K562 (cell line): ENCODE measurements around the gene TGFBR2. TPM values are rescaled to one million over a fixed set of nuclear protein-coding genes. Genes with fewer than 3 reads are reported as not detected.

Source experiments
- ATAC-seq: fragments of 200-7000 bp; cut with Tn5 transposase; 3 replicates; pipeline ENCODE4 v1.9.1; 2020; ENCODE audit warnings: moderate library complexity
- BruUV-seq: library from RNA; stranded (reverse); fragments of 400-500 nt; replicated peaks from 2 replicates; lab custom pipeline; 2021; lab: Mats Ljungman, UMichigan
- CTCF ChIA-PET: fragments of 300-600 bp; formaldehyde crosslinking; extraction: SDS; loops from one replicate; lab custom pipeline; 2021; ENCODE audit warnings: low intra/inter-chr PET ratio; lab: Yijun Ruan, JAX
- POLR2A ChIA-PET: fragments of 300-600, 350-650 bp; sonication (Branson Sonifier 250); formaldehyde crosslinking; extraction: SDS; loops from one replicate; lab custom pipeline; 2021; ENCODE audit warnings: antibody characterized with exemption, inconsistent platforms; lab: Yijun Ruan, JAX
- DNase-seq, 4 experiments: peaks; one replicate each; pipeline versions ENCODE4 v3.0.0 to v3.0.0-alpha.2; 2011 to 2018; ENCODE audit warnings: low spot score in 3 of 4, mixed read lengths in 3 of 4; ENCODE audit errors: extremely low read depth in 1 of 4
- FAIRE-seq: peaks from 2 replicates; lab custom pipeline; 2011; peaks lifted over from hg19 to GRCh38; lab: Jason Lieb, UNC
- H2AFZ ChIP-seq: 2 replicates; pipeline ENCODE4 v1.6.0; 2011; ENCODE audit warnings: low read depth, low read length, control low read depth, inconsistent platforms
- H3K27ac ChIP-seq: fragments of 200-600 bp; 3 replicates; pipeline ENCODE4 v1.8.0; 2011; ENCODE audit warnings: low read depth, mild to moderate bottlenecking, control low read depth, inconsistent platforms, low read length, moderate library complexity, mixed read lengths; ENCODE audit errors: extremely low read depth
- H3K27me3 ChIP-seq, 2 experiments: fragments of 300-600 bp in 1 of 2; 2 replicates in 1 of 2; 3 replicates in 1 of 2; pipeline versions ENCODE4 v1.6.0 to v1.8.0; 2011; ENCODE audit warnings: inconsistent platforms in 2 of 2, low read length in 2 of 2, mild to moderate bottlenecking in 1 of 2, mixed read lengths in 1 of 2, moderate library complexity in 1 of 2; ENCODE audit not compliant: control insufficient read depth in 2 of 2, insufficient read depth in 2 of 2
- H3K36me3 ChIP-seq: fragments of 300-600 bp; 3 replicates; pipeline ENCODE4 v1.8.0; 2011; ENCODE audit warnings: mild to moderate bottlenecking, low read length, inconsistent platforms; ENCODE audit not compliant: control insufficient read depth, insufficient read depth
- H3K4me1 ChIP-seq, 2 experiments: fragments of 200-600 bp in 1 of 2; replicated peaks in 1 of 2; 2 replicates in 1 of 2; 3 replicates in 1 of 2; pipeline versions ENCODE4 v1.5.1 to v1.8.0; 2011; ENCODE audit warnings: inconsistent platforms in 2 of 2, low read length in 2 of 2, mild to moderate bottlenecking in 1 of 2, mixed read lengths in 1 of 2, moderate library complexity in 1 of 2; ENCODE audit not compliant: control insufficient read depth in 2 of 2, insufficient read depth in 2 of 2
- H3K4me2 ChIP-seq: 2 replicates; pipeline ENCODE4 v1.6.1; 2011; ENCODE audit warnings: low read length, control low read depth, inconsistent platforms, mixed read lengths; ENCODE audit not compliant: insufficient read depth
- H3K4me3 ChIP-seq: fragments of 200-600 bp; sonication (generic), shearing (Covaris generic); 2 replicates; pipeline ENCODE4 v1.5.1; 2016; ENCODE audit warnings: control low read depth, inconsistent platforms
- H3K79me2 ChIP-seq: fragments of 200-600 bp; 3 replicates; pipeline ENCODE4 v1.8.0; 2011; ENCODE audit warnings: low read length, inconsistent platforms; ENCODE audit not compliant: control insufficient read depth, insufficient read depth
- H3K9ac ChIP-seq, 2 experiments: 2 replicates each; pipeline versions ENCODE4 v1.6.0 to v1.6.1; 2011; ENCODE audit warnings: low read depth in 2 of 2, low read length in 2 of 2, control low read depth in 1 of 2, inconsistent platforms in 1 of 2, mild to moderate bottlenecking in 1 of 2, mixed read lengths in 1 of 2; ENCODE audit not compliant: insufficient read depth in 1 of 2
- H3K9me1 ChIP-seq: one replicate; pipeline ENCODE4 v1.6.0; 2011; ENCODE audit warnings: inconsistent platforms, mild to moderate bottlenecking, low read length, moderate library complexity; ENCODE audit not compliant: control insufficient read depth, insufficient read depth
- H3K9me3 ChIP-seq: replicated peaks from 2 replicates; pipeline ENCODE4 v1.5.1; 2011; ENCODE audit warnings: low read depth, low read length, inconsistent platforms; ENCODE audit not compliant: control insufficient read depth, insufficient read depth
- H4K20me1 ChIP-seq: replicated peaks from 2 replicates; pipeline ENCODE4 v1.6.1; 2011; ENCODE audit warnings: low read length, inconsistent platforms, mixed read lengths; ENCODE audit not compliant: control insufficient read depth, insufficient read depth
- BRCA1 ChIP-seq, 2 experiments: fragments of 450-650 bp in 1 of 2; sonication (generic) in 1 of 2; formaldehyde crosslinking in 1 of 2; IDR thresholded peaks; 2 replicates each; pipeline versions ENCODE4 v1.5.0 to v1.6.1; 2017 to 2020; ENCODE audit warnings: mild to moderate bottlenecking in 1 of 2, missing genetic modification reagents in 1 of 2
- CREM ChIP-seq: IDR thresholded peaks from 2 replicates; pipeline ENCODE4 v1.6.1; 2014; ENCODE audit warnings: antibody characterized with exemption, low read depth
- CTBP1 ChIP-seq: fragments of 450-650 bp; IDR thresholded peaks from 2 replicates; pipeline ENCODE4 v1.6.1; 2016; ENCODE audit warnings: borderline replicate concordance
- FOXA3 ChIP-seq, 2 experiments: fragments of 450-650 bp in 1 of 2; sonication (generic) in 1 of 2; formaldehyde crosslinking; IDR thresholded peaks in 1 of 2; conservative IDR thresholded peaks in 1 of 2; 2 replicates each; pipeline versions ENCODE4 v1.4.0 to v1.8.0; 2020 to 2022; ENCODE audit warnings: mild to moderate bottlenecking in 2 of 2, missing genetic modification reagents in 1 of 2
- FOXK1 ChIP-seq: sonication (generic); formaldehyde crosslinking; IDR thresholded peaks from 2 replicates; pipeline ENCODE4 v1.8.0; 2022; ENCODE audit warnings: missing genetic modification reagents, mild to moderate bottlenecking, borderline replicate concordance
- HNRNPL ChIP-seq: fragments of 200-400 bp; formaldehyde crosslinking; IDR thresholded peaks from 2 replicates; pipeline ENCODE4 v1.6.1; 2017; ENCODE audit warnings: low read depth, mild to moderate bottlenecking, low read length
- POLR2AphosphoS2 ChIP-seq: IDR thresholded peaks from 2 replicates; pipeline ENCODE4 v1.6.1; 2012; ENCODE audit warnings: low read length, improper control_type of control experiment
- TCFL5 ChIP-seq: fragments of 250-450 bp; sonication (Bioruptor Pico); conservative IDR thresholded peaks from 2 replicates; pipeline ENCODE4 v1.6.1; 2021; ENCODE audit warnings: mild to moderate bottlenecking, moderate library complexity, matching md5 sums
- ZNF347 ChIP-seq: fragments of 450-650 bp; formaldehyde crosslinking; IDR thresholded peaks from 2 replicates; pipeline ENCODE4 v1.4.0; 2020; ENCODE audit warnings: low read depth, mild to moderate bottlenecking, moderate library complexity
- ZNF584 ChIP-seq: fragments of 200-800 bp; sonication (Bioruptor generic); IDR thresholded peaks from 2 replicates; pipeline ENCODE4 v1.6.1; 2016; ENCODE audit warnings: low read depth, mild to moderate bottlenecking, missing genetic modification characterization, missing compliant biosample characterization
- ZNF77 ChIP-seq: fragments of 250-450 bp; sonication (Bioruptor Pico); IDR thresholded peaks from 2 replicates; pipeline ENCODE4 v1.5.0; 2020
- whole genome bisulfite sequencing: fragments of 100-300 bp; shearing (Covaris generic); methylation state at CpG from one replicate; pipeline ENCODE4 v1.1.6; 2016; ENCODE audit warnings: low coverage, mixed read lengths; ENCODE audit not compliant: insufficient coverage; ENCODE audit errors: missing lambda C conversion rate; 5-methylcytosine and 5-hydroxymethylcytosine counted together
- in situ Hi-C: fragments of 300-500 bp; cut with MboI; formaldehyde crosslinking; loops from 4 replicates; pipeline ENCODE4 v1.15.0; 2018; ENCODE audit warnings: inconsistent platforms, mixed read lengths
- intact Hi-C: fragments of 100-400 bp; cut with micrococcal nuclease; formaldehyde crosslinking; loops from 2 replicates; pipeline ENCODE4 v1.14.2; 2022
- polyA plus RNA-seq, 8 experiments: library from polyadenylated mRNA; depleted of rRNA in 4 of 8; stranded (reverse) in 5 of 8; unstranded in 3 of 8; fragments of >200 nt; fragmentation: Nextera tagmentation in 2 of 8; fragmentation: Illumina TruSeq in 1 of 8; extraction: Ambion mirVana in 2 of 8; extraction: Trizol in 1 of 8; gene quantifications; 2 replicates each; pipeline versions ENCODE4 v1.2.1 to v1.2.3, GENCODE V29; 2011 to 2014; ENCODE audit warnings: inconsistent platforms in 1 of 8, missing spikeins in 1 of 8
- total RNA-seq, 7 experiments: library from RNA; depleted of rRNA in 6 of 7; stranded (reverse); fragments of >200 nt in 6 of 7; fragmentation: Illumina TruSeq in 2 of 7; extraction: Trizol in 2 of 7; gene quantifications; 2 replicates each; pipeline versions ENCODE4 v1.2.1 to v1.2.3, GENCODE V29; 2011 to 2021; ENCODE audit warnings: low replicate concordance in 1 of 7
- TF ChIP-seq, protein P1 (sequence below): fragments of 250-450 bp; sonication (Bioruptor Pico); IDR thresholded peaks from 2 replicates; pipeline ENCODE4 v1.5.1; 2021; ENCODE audit warnings: mild to moderate bottlenecking

The TGFBR2 gene
- total and polyA plus RNA-seq, 9 of the 15 experiments (the other 6 are each of a cell fraction or from before 2014, with no cell fraction given), result 0.11 to 0.84 (median 0.24) TPM

DNA sequence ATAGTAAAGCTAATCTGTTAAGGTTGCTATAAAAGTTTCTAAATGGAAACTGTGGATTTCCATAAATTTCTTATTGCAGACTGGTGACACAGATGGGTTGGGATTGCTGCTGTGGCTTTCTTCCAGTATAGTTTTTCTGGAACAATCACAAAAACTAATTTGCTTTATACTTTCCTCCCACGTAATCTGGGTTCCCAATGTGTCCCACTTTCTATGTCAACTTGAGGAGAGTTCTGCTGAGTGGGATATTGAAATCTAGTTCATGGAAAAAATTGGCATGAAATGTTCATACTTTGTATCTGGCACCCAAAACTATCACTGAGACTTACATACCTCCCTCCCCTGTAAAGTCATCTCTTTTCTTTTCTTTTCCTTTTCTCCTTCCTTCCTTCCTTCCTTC, 126.8 kb downstream of the TGFBR2 start:
- H3K9ac ChIP-seq, result no peak overlapping the region
- H3K36me3 ChIP-seq, result no peaks in the 10 kb centered on the region
- ATAC-seq, result no peak
- H3K4me2 ChIP-seq, result no peak overlapping the region
- H3K9me3 ChIP-seq, result no peaks in the 10 kb centered on the region
- H3K4me1 ChIP-seq, result no peaks in the 10 kb centered on the region
- no peak for FAIRE-seq
- H3K27ac ChIP-seq, result no peak overlapping the region
- in situ Hi-C loops, result no loop called here
- ChIA-PET CTCF (no interaction called here), POLR2A (no interaction called here)
- no peaks in the 10 kb centered on the region for H3K79me2 ChIP-seq
- TF ChIP-seq, protein P1, sequence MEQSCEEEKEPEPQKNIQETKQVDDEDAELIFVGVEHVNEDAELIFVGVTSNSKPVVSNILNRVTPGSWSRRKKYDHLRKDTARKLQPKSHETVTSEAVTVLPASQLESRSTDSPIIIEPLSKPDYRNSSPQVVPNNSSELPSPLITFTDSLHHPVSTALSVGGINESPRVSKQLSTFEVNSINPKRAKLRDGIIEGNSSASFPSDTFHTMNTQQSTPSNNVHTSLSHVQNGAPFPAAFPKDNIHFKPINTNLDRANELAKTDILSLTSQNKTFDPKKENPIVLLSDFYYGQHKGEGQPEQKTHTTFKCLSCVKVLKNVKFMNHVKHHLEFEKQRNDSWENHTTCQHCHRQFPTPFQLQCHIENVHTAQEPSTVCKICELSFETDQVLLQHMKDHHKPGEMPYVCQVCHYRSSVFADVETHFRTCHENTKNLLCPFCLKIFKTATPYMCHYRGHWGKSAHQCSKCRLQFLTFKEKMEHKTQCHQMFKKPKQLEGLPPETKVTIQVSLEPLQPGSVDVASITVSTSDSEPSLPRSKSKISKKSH (CRISPR knock-in tag), result no peak
- no peak for TF ChIP-seq TCFL5 (CRISPR knock-in tag)
- TF ChIP-seq ZNF77 (CRISPR knock-in tag), result no peak
- TF ChIP-seq BRCA1 (IDR thresholded peaks at IDR 0.05), result no peak
- TF ChIP-seq BRCA1 (CRISPR knock-in tag; IDR thresholded peaks at IDR 0.05), result no peak
- no peaks in the 10 kb centered on the region for H4K20me1 ChIP-seq
- H3K9me1 ChIP-seq, result no peaks in the 10 kb centered on the region
- 0% methylated on average over 1 of the region's 1 CpG for WGBS
- no peak overlapping the region for H3K4me3 ChIP-seq
- no peaks in the 10 kb centered on the region for H3K27me3 ChIP-seq
- no TSS peak for BruUV-seq
- no peak overlapping the region for H2AFZ ChIP-seq
- intact Hi-C loops, result no loop called here
- no peak for DNase-seq

DNA sequence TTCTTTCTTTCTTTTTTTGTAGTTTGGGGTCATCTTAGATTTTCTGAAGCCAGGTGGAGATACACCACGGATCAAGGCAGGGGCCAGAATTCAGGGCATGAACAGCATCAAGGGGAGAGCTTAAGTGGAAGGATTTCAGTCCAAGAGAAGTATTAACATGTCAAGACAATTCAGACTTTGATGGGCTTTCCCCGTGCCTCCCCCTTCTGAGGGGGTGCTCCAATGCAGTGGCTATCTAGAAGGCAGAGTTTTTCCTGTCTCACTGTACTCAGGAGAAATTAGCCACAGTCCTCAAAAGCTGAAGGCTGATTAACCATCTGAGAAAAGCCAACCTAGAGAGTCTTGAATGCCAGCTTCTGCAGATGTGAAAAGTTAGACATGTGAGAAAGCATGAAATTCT, 127.3 kb downstream of the TGFBR2 start:
- H3K9me1 ChIP-seq, result no peaks in the 10 kb centered on the region
- no peaks in the 10 kb centered on the region for H3K4me1 ChIP-seq
- TF ChIP-seq FOXK1, result no peak
- no peak for TF ChIP-seq CREM
- TF ChIP-seq POLR2AphosphoS2, result no peak
- TF ChIP-seq ZNF584 (CRISPR knock-in tag), result no peak
- no peak for TF ChIP-seq FOXA3 (CRISPR knock-in tag; conservative IDR thresholded peaks at IDR 0.05 in 1 of 2, IDR thresholded peaks at IDR 0.05 in 1 of 2)
- TF ChIP-seq HNRNPL, result no peak
- TF ChIP-seq ZNF347 (CRISPR knock-in tag), result no peak
- no peak for TF ChIP-seq CTBP1
- no peak overlapping the region for H3K4me3 ChIP-seq
- ChIA-PET POLR2A (no interaction called here), CTCF (no interaction called here)
- H4K20me1 ChIP-seq, result no peaks in the 10 kb centered on the region
- BruUV-seq, result no TSS peak
- no peak overlapping the region for H2AFZ ChIP-seq
- DNase-seq, result no peak
- H3K9ac ChIP-seq, result no peak overlapping the region
- H3K27me3 ChIP-seq, result no peaks in the 10 kb centered on the region
- no peaks in the 10 kb centered on the region for H3K9me3 ChIP-seq
- in situ Hi-C loops (no loop called here), intact Hi-C loops (no loop called here)
- no peak overlapping the region for H3K27ac ChIP-seq
- ATAC-seq, result no peak
- H3K36me3 ChIP-seq, result no peaks in the 10 kb centered on the region
- no peaks in the 10 kb centered on the region for H3K79me2 ChIP-seq
- H3K4me2 ChIP-seq, result no peak overlapping the region
- 0% methylated on average over 2 of the region's 2 CpGs for WGBS
- FAIRE-seq, result no peak
